ENCODE measurements around the gene FANCB.

GRCh38 chrX:14832586-14832985 lies 40.3 kb downstream of the FANCB start:
- TF ChIP-seq CTCF (IDR thresholded peaks at IDR 0.05; ENCODE audit: low read length) (no peak), EZH2phosphoT487 (IDR thresholded peaks at IDR 0.05; ENCODE audit: low read length) (no peak), EZH2 (optimal IDR thresholded peaks at IDR 0.05; ENCODE audit: low read depth, low read length) (no peak)

All from MM.1S (cell line).